HepG2 (cell line): Measurements from ENCODE around the gene GRIK4. TPM values are rescaled to one million over a fixed set of nuclear protein-coding genes. Genes with fewer than 3 reads are reported as not detected.

Source experiments
- ATAC-seq: fragments of 200-7000 bp; cut with Tn5 transposase; 3 replicates; pipeline ENCODE4 v1.9.1; 2020; ENCODE audit warnings: mild to moderate bottlenecking, moderate library complexity
- BruUV-seq: library from RNA; stranded (reverse); fragments of 400-500 nt; replicated peaks from 2 replicates; lab custom pipeline; 2021; lab: Mats Ljungman, UMichigan
- CTCF ChIA-PET: fragments of 300-600 bp; formaldehyde crosslinking; extraction: SDS; loops from one replicate; lab custom pipeline; 2021; ENCODE audit warnings: low total read pairs, inconsistent platforms, low intra/inter-chr PET ratio; lab: Yijun Ruan, JAX
- POLR2A ChIA-PET: fragments of 350-600 bp; sonication (Branson Sonifier 250); formaldehyde crosslinking; loops from one replicate; lab custom pipeline; 2020; ENCODE audit warnings: antibody characterized with exemption, inconsistent platforms; lab: Yijun Ruan, JAX
- DNase-seq: peaks from one replicate; pipeline ENCODE4 v3.0.0-alpha.2; 2015; ENCODE audit warnings: low spot score
- FAIRE-seq: peaks from 3 replicates; lab custom pipeline; 2011; peaks lifted over from hg19 to GRCh38; lab: Jason Lieb, UNC
- H2AFZ ChIP-seq: one replicate; pipeline ENCODE4 v1.6.1; 2011; ENCODE audit warnings: low read length, inconsistent platforms
- H3K27ac ChIP-seq: fragments of 300-600 bp; 3 replicates; pipeline ENCODE4 v1.8.0; 2011; ENCODE audit warnings: mixed run types, mild to moderate bottlenecking, mixed read lengths, low read length, inconsistent platforms; ENCODE audit not compliant: insufficient read depth; ENCODE audit errors: extremely low read length
- H3K27me3 ChIP-seq, 2 experiments: fragments of 200-600 bp in 1 of 2; 2 replicates in 1 of 2; 3 replicates in 1 of 2; pipeline versions ENCODE4 v1.6.0 to v1.8.0; 2011; ENCODE audit warnings: low read length in 2 of 2, mild to moderate bottlenecking in 2 of 2, moderate library complexity in 2 of 2, inconsistent platforms in 1 of 2; ENCODE audit not compliant: insufficient read depth in 2 of 2, control insufficient read depth in 1 of 2
- H3K36me3 ChIP-seq, 2 experiments: fragments of 200-600 bp in 1 of 2; replicated peaks in 1 of 2; 2 replicates in 1 of 2; 3 replicates in 1 of 2; pipeline versions ENCODE4 v1.5.1 to v1.8.0; 2011; ENCODE audit warnings: low read length in 2 of 2, inconsistent platforms in 1 of 2; ENCODE audit not compliant: insufficient read depth in 2 of 2, control insufficient read depth in 1 of 2
- H3K4me1 ChIP-seq: 2 replicates; pipeline ENCODE4 v1.5.1; 2012; ENCODE audit warnings: low read length, inconsistent platforms; ENCODE audit not compliant: insufficient read depth
- H3K4me2 ChIP-seq: 2 replicates; pipeline ENCODE4 v1.6.0; 2011; ENCODE audit warnings: low read depth, low read length, inconsistent platforms
- H3K4me3 ChIP-seq, 3 experiments: fragments of 200-600 bp in 1 of 3; sonication (generic), shearing (Covaris generic) in 1 of 3; replicated peaks in 1 of 3; 2 replicates each; pipeline ENCODE4 v1.5.1; 2011 to 2016; ENCODE audit warnings: low read length in 3 of 3, inconsistent platforms in 2 of 3, low read depth in 2 of 3, mild to moderate bottlenecking in 2 of 3, control low read depth in 1 of 3, mixed read lengths in 1 of 3; ENCODE audit not compliant: insufficient read depth in 1 of 3
- H3K79me2 ChIP-seq: one replicate; pipeline ENCODE4 v1.6.1; 2011; ENCODE audit warnings: low read length, inconsistent platforms; ENCODE audit not compliant: insufficient read depth
- H3K9ac ChIP-seq: 2 replicates; pipeline ENCODE4 v1.6.0; 2011; ENCODE audit warnings: mild to moderate bottlenecking, low read depth, low read length, inconsistent platforms; ENCODE audit not compliant: insufficient read depth
- H3K9me3 ChIP-seq: 2 replicates; pipeline ENCODE4 v1.5.1; 2012; ENCODE audit warnings: mild to moderate bottlenecking, low read length
- H4K20me1 ChIP-seq: 2 replicates; pipeline ENCODE4 v1.6.0; 2011; ENCODE audit warnings: inconsistent platforms, mild to moderate bottlenecking, low read length, moderate library complexity; ENCODE audit not compliant: insufficient read depth
- JUND ChIP-seq: sonication (generic); formaldehyde crosslinking; IDR thresholded peaks from 2 replicates; pipeline ENCODE4 v1.8.0; 2022; ENCODE audit warnings: mild to moderate bottlenecking, missing genetic modification reagents
- KAT8 ChIP-seq: IDR thresholded peaks from 2 replicates; pipeline ENCODE4 v1.6.1; 2016; ENCODE audit warnings: missing genetic modification reagents, missing compliant biosample characterization
- POLR2A ChIP-seq, 2 experiments: IDR thresholded peaks; 2 replicates each; pipeline ENCODE4 v1.6.1; 2011; ENCODE audit warnings: low read depth in 2 of 2, low read length in 2 of 2, mild to moderate bottlenecking in 1 of 2, moderate library complexity in 1 of 2; ENCODE audit not compliant: insufficient read depth in 1 of 2
- RCOR2 ChIP-seq: IDR thresholded peaks from 2 replicates; pipeline ENCODE4 v1.6.1; 2016; ENCODE audit warnings: missing biosample characterization, missing genetic modification reagents
- RORA ChIP-seq: sonication (generic); formaldehyde crosslinking; IDR thresholded peaks from 2 replicates; pipeline ENCODE4 v1.5.0; 2020; ENCODE audit warnings: mild to moderate bottlenecking, missing genetic modification reagents, moderate library complexity
- ZBED4 ChIP-seq: sonication (generic); formaldehyde crosslinking; IDR thresholded peaks from 2 replicates; pipeline ENCODE4 v1.4.0; 2020; ENCODE audit warnings: missing genetic modification reagents, borderline replicate concordance
- ZNF530 ChIP-seq: sonication (generic); formaldehyde crosslinking; IDR thresholded peaks from 2 replicates; pipeline ENCODE4 v1.5.0; 2020; ENCODE audit warnings: low read depth, mild to moderate bottlenecking, missing genetic modification reagents
- ZSCAN30 ChIP-seq: sonication (generic); formaldehyde crosslinking; IDR thresholded peaks from 2 replicates; pipeline ENCODE4 v1.5.0; 2020; ENCODE audit warnings: mild to moderate bottlenecking, missing genetic modification reagents
- WGBS: methylation state at CpG from one replicate; pipeline ENCODE4 v1.1.6; 2017; ENCODE audit warnings: low lambda C conversion rate; 5-methylcytosine and 5-hydroxymethylcytosine counted together
- in situ Hi-C: cut with HindIII; loops from 2 replicates; pipeline ENCODE4 v1.10.0; 2017; ENCODE audit warnings: low pct_unique_long_range_greater_than_20kb; ENCODE audit not compliant: extremely low pct_ligation_motif_present
- intact Hi-C: fragments of 100-400 bp; cut with micrococcal nuclease; formaldehyde crosslinking; loops from one replicate; pipeline ENCODE4 v1.10.0; 2022; ENCODE audit not compliant: unreplicated experiment
- polyA plus RNA-seq, 8 experiments: library from polyadenylated mRNA; depleted of rRNA in 3 of 8; stranded (reverse) in 7 of 8; unstranded in 1 of 8; fragments of >200 nt; fragmentation: Illumina TruSeq in 4 of 8; extraction: Trizol in 4 of 8; gene quantifications; 2 replicates each; pipeline versions ENCODE4 v1.2.1 to v1.2.3, GENCODE V29; 2011 to 2016; ENCODE audit warnings: low read depth in 4 of 8, missing spikeins in 1 of 8, mixed read lengths in 1 of 8; ENCODE audit not compliant: insufficient read depth in 1 of 8
- total RNA-seq, 5 experiments: library from RNA; depleted of rRNA; stranded (reverse); fragments of >200 nt; fragmentation: Illumina TruSeq; extraction: Trizol; gene quantifications; 2 replicates each; pipeline ENCODE4 v1.2.3, GENCODE V29; 2016; ENCODE audit warnings: low read depth in 1 of 5

The GRIK4 gene
- total and polyA plus RNA-seq, 2 of the 13 experiments (the other 11 are each of a cell fraction or from before 2014, with no cell fraction given): 0.04 to 0.07 TPM

GRCh38 chr11:120977266-120978137 is 466.0 kb downstream of the GRIK4 start:
- no peaks in the 10 kb centered on the region for H4K20me1 ChIP-seq
- 40% methylated on average over 8 of the region's 10 CpGs for WGBS
- FAIRE-seq: no peak
- TF ChIP-seq KAT8 (no peak), RORA (no peak), ZNF530 (CRISPR knock-in tag) (no peak), ZSCAN30 (CRISPR knock-in tag) (no peak), POLR2A (IDR thresholded peaks at IDR 0.05; ENCODE audit: insufficient read depth in 1 of 2, low read depth in 2 of 2, low read length in 2 of 2) (no peak), JUND (CRISPR knock-in tag) (no peak), ZBED4 (CRISPR knock-in tag) (no peak), RCOR2 (CRISPR knock-in tag) (no peak)
- TF ChIP-seq, all 625 proteins: peak for 0
- no TSS peak for BruUV-seq
- Histone ChIP-seq H3K4me2 (no peak overlapping the region), H3K9me3 (no peaks in the 10 kb centered on the region), H3K4me1 (no peaks in the 10 kb centered on the region), H3K79me2 (no peaks in the 10 kb centered on the region), H3K36me3 (no peaks in the 10 kb centered on the region), H3K27ac (no peak overlapping the region), H2AFZ (no peak overlapping the region), H3K9ac (no peak overlapping the region), H3K4me3 (no peak overlapping the region), H3K27me3 (peaks cover 0 to 11% of the 10 kb centered on the region in 2 experiments; a peak in 3 of 5 replicates)
- ChIA-PET POLR2A (no interaction called here), CTCF (no interaction called here)
- in situ Hi-C loops: no loop called here
- intact Hi-C loops: no loop called here
- DNase-seq (no peak), ATAC-seq (no peak)
